DLD1 (cell line): ENCODE results near the gene GPR153.

Source experiments
- in situ Hi-C: cut with HindIII; loops from 2 replicates; pipeline ENCODE4 v1.10.0; 2017; ENCODE audit warnings: low sequenced_read_pairs

GPR153 gene

DNA sequence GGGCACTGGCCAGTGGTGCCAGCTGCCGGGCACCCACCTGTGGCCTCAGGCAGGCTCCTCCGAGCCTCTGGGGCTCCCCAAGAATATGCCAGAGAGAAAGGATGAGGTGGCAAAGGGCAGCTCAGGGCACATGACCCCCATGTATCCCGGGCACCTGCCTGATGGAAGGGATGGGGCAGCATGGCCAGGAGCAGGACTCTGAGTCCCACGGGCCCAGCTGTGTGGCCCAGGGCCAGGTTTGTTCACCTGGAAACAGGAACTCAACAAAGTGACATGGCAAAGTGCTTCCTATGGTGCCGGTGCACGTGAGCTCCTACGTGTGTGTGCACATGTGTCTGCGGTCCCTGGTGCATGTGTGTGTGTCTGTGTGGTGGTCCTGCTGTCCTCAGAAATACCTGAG, 9.5 kb upstream of the GPR153 start:
- in situ Hi-C loops = no loop called here

GRCh38 chr1:6269720-6270400, 9.0 kb upstream of the GPR153 start:
- in situ Hi-C loops = no loop called here

GRCh38 chr1:6269296-6269695, 8.4 kb upstream of the GPR153 start:
- in situ Hi-C loops = no loop called here

DNA sequence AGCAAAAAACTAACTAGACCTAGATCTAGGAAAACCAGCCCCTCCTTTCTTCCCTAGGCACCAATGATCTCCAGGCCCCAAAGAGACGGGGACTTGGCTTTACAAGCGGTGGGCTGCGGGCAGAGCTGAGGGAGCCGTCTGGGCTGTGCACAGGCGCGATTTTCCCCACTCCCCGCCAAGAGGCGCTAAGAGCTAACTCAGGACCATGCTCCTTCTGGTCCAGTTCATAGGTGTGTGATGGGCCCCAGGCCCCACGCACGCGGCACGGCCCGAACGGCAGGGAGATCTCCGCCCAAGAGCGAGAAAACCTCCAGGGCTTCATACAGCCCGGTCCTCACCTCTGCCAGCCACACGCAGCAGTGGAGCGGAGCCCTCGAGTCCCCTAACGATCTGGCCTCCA, 7.5 kb upstream of the GPR153 start:
- in situ Hi-C loops = no loop called here

DNA sequence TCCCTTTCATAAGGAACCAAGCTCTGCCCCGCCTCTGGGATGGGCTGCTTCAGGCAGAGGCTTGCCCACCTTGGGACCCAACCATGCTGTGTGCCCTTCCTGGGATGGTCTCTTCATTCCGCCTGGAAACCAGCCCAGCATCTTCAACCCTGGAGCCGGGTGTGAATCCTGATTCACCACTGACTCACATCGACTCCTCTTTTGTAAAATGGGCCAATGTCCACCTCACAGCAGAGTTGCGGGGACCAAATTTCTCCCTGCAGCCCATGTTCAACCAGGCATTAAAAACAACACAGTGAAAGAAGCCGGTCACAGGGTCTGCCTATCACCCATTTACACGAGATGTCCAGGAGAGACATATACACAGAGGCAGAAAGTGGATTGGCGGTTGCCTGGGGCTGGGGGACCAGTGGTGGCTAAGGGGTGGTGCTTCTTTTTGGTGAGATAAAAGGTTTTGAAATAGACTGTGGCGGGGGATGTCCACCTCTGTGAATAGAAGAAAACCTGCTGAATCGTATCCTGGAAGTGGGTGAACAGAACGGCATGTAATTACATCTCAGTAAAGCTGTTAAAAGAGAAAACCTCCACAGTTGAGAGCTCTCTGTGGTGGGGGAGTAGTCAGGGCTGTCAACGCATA, 6.9 kb upstream of the GPR153 start:
- in situ Hi-C loops = no loop called here

DNA sequence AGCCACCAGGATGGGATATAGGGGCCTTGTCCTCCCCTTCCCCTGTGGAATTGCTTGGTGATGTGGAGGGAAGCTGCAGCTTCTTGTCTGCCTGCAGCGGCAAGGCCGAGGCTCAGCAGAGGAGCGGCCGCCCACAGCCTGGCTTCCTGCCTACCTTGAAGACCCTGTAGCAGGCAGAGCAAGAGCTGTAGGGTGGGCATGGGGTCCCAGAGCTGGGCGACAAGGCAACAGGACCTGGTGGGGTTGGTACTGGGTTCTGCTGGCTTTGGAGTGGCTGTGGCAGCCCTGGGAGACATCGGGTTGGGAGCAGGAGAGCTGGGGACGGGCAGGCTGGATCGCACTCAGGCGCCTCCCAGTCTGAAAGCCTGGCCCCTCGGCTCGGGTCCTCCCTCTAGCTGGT, 5.7 kb upstream of the GPR153 start:
- in situ Hi-C loops = no loop called here

DNA sequence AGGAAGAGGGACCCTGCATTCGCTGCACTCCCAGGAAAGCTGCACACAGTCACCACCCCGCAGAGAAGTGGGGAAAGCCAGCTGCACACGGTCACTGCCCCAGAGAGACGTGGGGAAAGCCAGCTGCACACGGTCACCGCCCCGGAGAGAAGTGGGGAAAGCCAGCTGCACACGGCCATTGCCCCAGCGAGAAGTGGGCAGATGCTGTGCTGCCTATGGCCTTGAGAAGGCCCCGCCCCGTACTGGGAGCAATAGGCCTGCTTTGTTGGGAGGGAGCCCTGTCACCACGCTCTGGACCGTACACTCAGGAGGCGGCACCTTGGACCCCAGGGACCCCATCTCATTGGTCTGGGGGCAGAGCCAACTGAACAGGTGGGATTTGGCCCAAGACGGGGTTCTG, 4.3 kb upstream of the GPR153 start:
- in situ Hi-C loops = no loop called here

DNA sequence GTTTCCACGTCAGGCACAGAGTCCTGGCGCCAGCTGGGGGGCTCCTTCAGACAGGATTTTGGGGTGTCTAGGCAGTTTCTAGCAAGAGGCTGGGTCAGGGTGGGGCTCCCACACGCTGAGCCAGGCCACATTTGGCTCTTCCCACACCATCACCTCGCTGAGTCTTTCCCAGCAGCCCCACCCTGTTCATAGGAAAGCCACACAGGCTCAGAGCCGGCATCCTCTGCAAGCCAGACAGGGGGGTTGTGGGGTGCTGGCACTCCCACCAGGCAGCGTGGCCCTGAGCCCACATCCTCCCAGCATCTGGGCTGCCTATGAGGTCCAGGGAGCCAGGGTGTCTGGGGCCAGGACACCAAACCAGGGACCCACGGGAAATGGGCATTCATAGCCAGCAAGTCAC, 2.8 kb upstream of the GPR153 start:
- in situ Hi-C loops = no loop called here

- in situ Hi-C loops = no loop called here
These were observed 1.9 kb upstream of the GPR153 start for GRCh38 chr1:6262555-6263420.

DNA sequence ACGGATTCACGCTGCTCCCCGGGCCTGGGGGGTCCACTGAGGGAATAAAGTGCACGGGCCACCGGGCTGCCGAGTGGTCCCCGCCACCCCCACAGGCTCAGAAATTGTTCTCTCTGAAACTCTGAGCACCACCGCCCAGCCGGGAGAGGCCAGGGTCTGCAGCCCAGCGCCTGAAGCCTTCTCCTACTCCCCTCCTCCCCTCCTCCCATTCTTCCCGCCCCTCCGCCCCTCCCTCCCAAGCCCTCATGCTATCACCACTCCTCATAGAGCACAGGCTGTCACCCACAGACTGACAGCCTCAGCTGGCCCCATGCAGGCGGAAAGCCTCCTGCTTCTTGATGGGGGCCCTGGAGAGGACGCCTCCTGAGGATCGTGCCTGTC, 707 bp upstream of the GPR153 start:
- in situ Hi-C loops = no loop called here

DNA sequence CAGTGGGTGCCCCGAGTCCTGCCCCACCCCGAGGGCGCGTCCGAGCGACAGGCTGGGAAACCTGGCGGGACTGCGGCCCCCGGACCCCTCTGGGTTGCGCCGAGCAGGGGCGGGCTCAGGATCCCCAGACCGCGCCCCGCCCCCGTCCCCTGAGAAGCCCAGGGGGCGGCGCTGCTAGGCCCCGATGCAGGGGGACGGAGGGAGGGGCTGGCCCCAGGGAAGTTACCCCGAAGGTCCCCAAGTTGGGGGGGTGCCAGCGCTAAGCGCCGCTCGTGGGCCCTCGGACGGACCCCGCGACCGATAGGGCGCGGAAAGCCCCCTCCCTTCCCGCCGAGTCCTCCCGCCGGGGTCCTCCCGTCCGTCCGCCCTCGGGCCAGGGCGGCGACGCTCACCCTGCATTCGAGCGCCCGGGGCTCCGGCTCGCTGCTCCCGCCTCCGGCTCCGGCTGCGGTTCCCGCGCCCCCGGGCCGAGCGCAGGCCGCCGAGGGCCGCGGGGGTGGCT, 414 bp downstream of the GPR153 start:
- in situ Hi-C loops = no loop called here

DNA sequence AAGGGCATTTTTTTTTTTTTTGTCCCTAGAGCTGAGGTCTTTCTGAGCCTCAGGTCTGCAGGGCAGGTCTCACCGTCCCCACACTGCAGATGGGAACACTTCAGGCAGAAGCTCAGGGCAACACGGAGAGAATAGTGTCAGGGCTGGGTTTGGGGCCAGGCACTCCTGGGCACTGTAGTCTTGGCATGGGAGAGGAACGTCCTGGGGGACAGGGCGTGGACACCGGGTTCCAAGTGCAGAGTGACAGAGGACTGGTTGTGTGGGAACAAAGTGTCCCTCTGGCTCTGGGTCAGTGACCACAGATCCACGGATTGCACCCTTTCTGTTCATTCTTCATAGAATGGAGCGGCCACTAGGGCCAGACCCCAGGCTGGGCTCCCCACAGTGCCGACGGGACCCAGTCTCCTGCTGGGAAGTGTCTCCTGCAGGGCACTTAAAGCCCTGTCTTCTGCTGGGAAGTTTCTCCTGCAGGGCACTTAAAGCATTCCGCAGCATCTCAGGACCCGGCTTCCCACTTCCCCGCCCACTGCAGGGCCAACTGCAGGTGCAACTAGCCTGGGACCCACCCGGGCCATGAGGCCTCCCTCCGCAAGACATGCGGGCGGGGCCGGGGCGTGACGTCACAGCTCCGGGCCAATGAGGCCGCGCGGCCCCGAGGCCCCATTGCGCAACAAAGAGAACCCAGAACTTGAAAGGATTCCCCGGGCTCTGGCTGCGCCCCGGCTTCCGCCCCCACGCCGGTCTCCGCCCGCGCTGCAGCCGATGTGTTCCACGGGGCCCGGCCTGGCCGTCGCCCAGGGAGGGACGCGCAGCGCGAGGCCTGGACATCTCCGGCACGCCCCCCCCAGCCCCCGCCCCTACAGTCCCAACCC, 1.2 kb downstream of the GPR153 start:
- in situ Hi-C loops = no loop called here

- in situ Hi-C loops = no loop called here
These were observed 2.2 kb downstream of the GPR153 start for GRCh38 chr1:6258675-6259074.

DNA sequence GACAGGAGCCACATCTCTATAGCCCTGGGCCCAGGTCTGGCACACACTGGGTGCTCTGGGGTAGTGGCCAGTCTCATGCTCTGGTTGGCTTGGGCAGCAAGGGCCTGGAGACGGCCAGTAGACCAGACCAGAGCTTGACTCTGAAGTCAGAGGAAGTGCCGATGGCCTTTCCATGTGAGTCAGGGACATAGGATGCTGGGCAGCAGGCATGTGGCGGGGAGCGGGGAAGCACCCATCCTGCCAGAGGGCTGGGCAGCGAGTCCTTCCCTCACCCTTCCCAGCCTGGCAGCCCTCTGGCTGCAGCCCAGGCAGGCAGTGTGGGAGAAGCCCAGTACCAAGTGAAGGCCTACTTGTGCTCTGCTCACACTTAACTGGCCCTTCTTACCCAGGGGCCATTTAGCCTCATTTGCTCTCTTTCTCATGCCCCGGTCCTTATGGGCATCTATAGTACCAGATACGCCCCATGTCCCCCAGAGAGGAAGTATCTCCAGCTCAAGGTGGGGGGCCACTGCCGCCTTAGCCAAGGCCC, 3.3 kb downstream of the GPR153 start:
- in situ Hi-C loops = no loop called here

GRCh38 chr1:6256645-6257044, 4.3 kb downstream of the GPR153 start:
- in situ Hi-C loops = no loop called here

DNA sequence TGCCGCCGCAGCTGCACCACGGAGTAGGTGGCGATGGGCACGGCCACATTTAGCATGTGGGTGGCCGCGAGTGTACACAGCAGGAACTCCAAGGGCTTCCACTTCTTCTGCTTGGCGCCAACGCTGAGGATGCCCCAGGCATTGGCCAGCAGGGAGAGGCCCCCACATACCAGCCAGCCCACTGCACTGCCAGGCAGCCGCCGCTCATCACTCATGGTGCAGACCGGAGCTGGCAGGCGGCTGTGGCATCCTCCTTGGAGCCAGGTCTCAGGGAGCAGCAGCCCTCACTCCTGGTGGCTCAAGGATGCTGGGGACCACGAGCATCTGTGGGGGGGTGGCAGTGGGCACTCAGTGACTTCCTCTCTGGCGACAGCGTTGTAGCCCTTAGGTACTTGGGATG, 6.2 kb downstream of the GPR153 start:
- in situ Hi-C loops = no loop called here

DNA sequence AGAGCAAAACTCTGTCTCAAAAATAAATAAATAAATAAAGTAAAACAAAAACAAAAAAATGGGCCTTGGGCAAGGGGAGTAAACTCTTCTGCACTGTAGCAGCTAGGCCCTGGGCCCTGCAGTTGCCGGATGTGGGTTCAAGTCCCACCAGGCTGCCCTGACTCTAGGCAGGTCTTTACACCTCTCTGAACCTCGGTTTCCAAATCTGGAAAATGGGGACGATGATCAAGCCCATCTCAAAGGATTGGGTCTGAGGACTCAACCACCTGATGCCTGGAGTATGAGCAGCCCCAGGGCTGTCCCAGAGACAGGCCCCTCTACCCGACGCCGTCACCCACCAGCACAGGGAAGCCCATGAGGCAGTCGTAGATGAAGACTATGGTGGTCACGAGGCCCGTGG, 7.5 kb downstream of the GPR153 start:
- in situ Hi-C loops = no loop called here

- in situ Hi-C loops = no loop called here
These were observed 8.6 kb downstream of the GPR153 start for GRCh38 chr1:6252374-6252710.

GRCh38 chr1:6251681-6252373, 9.1 kb downstream of the GPR153 start:
- in situ Hi-C loops = no loop called here

GRCh38 chr1:6251233-6251632, 9.7 kb downstream of the GPR153 start:
- in situ Hi-C loops = no loop called here
